Muscle of leg (tissue), 16 donors: ENCODE data around the gene PCNX3. TPM values are rescaled to one million over a fixed set of nuclear protein-coding genes. Genes with fewer than 3 reads are reported as not detected.

Experiments
- DNase-seq: peaks from one replicate; pipeline ENCODE4 v3.0.0; 2013
- H3K27ac ChIP-seq: one replicate; pipeline ENCODE4 v1.5.1; 2013; ENCODE audit warnings: mild to moderate bottlenecking, low read length, control low read depth
- H3K27me3 ChIP-seq: one replicate; pipeline ENCODE4 v1.6.1; 2013; ENCODE audit warnings: low read length; ENCODE audit not compliant: control insufficient read depth, insufficient read depth
- H3K36me3 ChIP-seq: one replicate; pipeline ENCODE4 v1.6.1; 2013; ENCODE audit warnings: low read length; ENCODE audit not compliant: control insufficient read depth, insufficient read depth
- H3K4me1 ChIP-seq: one replicate; pipeline ENCODE4 v1.6.1; 2013; ENCODE audit warnings: low read length; ENCODE audit not compliant: control insufficient read depth, insufficient read depth
- H3K4me3 ChIP-seq: one replicate; pipeline ENCODE4 v1.5.1; 2013; ENCODE audit warnings: low read length, control low read depth
- H3K9me3 ChIP-seq: replicated peaks from 2 replicates; pipeline ENCODE4 v1.6.1; 2013; ENCODE audit warnings: low read depth, low read length; ENCODE audit not compliant: control insufficient read depth
- WGBS: methylation state at CpG from one replicate; pipeline ENCODE4 v1.1.5; 2013; ENCODE audit warnings: missing lambda C conversion rate; ENCODE audit not compliant: insufficient coverage; 5-methylcytosine and 5-hydroxymethylcytosine counted together
- long read RNA-seq, 11 donors: transcript quantifications; one replicate each; lab custom pipeline, GENCODE V29; 2026
- polyA plus RNA-seq, 8 donors: library from polyadenylated mRNA; unstranded; fragments of 120-200 nt; gene quantifications; one replicate each; pipeline versions ENCODE4 v1.2.1 to v1.2.3, GENCODE V29; 2013; ENCODE audit warnings: inconsistent platforms in 1 of 8, low replicate concordance in 1 of 8; ENCODE audit not compliant: insufficient read length in 8 of 8, insufficient read depth in 1 of 8
- total RNA-seq: library from RNA; stranded (reverse); fragments of 120-200 nt; gene quantifications from one replicate; pipeline ENCODE4 v1.2.4, GENCODE V29; 2013

Gene PCNX3
- total RNA-seq (6.6 TPM), polyA plus RNA-seq (10 to 100 TPM; 15.9 to 24.7 (median 20.8) TPM)
- long read RNA-seq, donor 1: 0 reads
- long read RNA-seq, donor 2: 0 reads
- long read RNA-seq, donor 3: 0 reads
- long read RNA-seq, donor 4, partial matches to known transcripts: 6 of 6 reads
- long read RNA-seq, donor 4, other reads (novel, unspliced or antisense): 0 of 6 reads
- long read RNA-seq, donor 5, partial matches to known transcripts: 5 of 5 reads
- long read RNA-seq, donor 5, other reads (novel, unspliced or antisense): 0 of 5 reads
- long read RNA-seq, donor 6: 0 reads
- long read RNA-seq, donor 7: 0 reads
- long read RNA-seq, donor 8: 0 reads
- long read RNA-seq, donor 9, partial matches to known transcripts: 5 of 5 reads
- long read RNA-seq, donor 9, other reads (novel, unspliced or antisense): 0 of 5 reads
- long read RNA-seq, donor 10: 0 reads
- long read RNA-seq, donor 11: 0 reads

GRCh38 chr11:65615229-65615949 lies at the start of gene PCNX3:
Gene PCNX3 (plus strand): TSS chr11:65615776. CDS start chr11:65616312, 536 bp downstream.
- peak within 1 kb of the TSS; percentile 94 for H3K27ac ChIP-seq
- peak; percentile 100 for DNase-seq
- peak within 1 kb of the TSS; percentile 82 for H3K4me3 ChIP-seq
- H3K36me3 ChIP-seq: peaks cover 56% of the 10 kb centered on the region
- WGBS: under 1% methylated on average over 55 of the region's 55 CpGs
- H3K4me1 ChIP-seq: peaks cover 47% of the 10 kb centered on the region
- no peaks in the 10 kb centered on the region for H3K9me3 ChIP-seq
- H3K27me3 ChIP-seq: no peaks in the 10 kb centered on the region

DNA sequence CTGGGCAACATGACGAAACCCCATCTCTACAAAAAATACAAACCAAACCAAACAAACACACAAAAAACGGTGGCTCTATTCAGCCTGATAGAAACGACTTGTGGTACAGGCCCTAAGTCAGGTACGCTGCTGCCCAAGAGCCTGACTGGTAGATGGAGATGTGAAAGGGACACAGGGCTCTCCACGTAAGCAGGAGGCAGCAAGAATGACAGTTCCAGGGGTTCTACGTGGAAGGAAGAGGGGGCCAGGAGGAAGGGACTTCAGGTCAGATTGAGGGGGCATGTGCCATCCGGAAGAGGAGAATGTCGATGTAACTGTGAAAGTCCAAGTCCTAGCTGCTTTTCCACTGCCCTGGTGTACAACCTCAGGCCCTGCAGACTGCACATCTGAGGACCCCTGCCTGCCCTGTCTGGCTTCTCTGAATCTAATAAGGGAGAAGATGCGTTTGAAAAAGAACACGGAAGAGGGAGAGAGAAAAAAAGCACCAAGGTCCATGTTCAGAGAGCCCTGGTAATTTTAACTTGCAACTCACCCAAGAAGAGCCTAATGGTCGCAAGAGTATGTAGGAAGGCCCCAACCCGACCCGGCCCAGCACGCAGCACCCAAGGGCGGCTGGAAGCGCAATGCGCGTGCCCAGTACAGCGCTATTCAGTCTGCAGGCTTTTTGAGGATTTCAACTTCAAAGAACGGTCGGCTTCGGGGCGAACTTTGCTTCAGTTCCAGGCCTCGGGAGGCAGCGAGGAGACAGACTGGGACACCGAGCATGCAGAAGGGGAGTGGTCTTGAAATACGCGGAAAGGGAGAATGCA lies 46.2 kb upstream of the PCNX3 start:
- peak overlapping the region; percentile 99 for H3K4me3 ChIP-seq
- no peak for DNase-seq
- H3K4me1 ChIP-seq: peaks cover 41% of the 10 kb centered on the region
- H3K27ac ChIP-seq: peak overlapping the region; percentile 98
- WGBS: 6% methylated on average over 23 of the region's 28 CpGs
- peaks cover 23% of the 10 kb centered on the region for H3K36me3 ChIP-seq
- no peaks in the 10 kb centered on the region for H3K27me3 ChIP-seq
- no peaks in the 10 kb centered on the region for H3K9me3 ChIP-seq

DNA sequence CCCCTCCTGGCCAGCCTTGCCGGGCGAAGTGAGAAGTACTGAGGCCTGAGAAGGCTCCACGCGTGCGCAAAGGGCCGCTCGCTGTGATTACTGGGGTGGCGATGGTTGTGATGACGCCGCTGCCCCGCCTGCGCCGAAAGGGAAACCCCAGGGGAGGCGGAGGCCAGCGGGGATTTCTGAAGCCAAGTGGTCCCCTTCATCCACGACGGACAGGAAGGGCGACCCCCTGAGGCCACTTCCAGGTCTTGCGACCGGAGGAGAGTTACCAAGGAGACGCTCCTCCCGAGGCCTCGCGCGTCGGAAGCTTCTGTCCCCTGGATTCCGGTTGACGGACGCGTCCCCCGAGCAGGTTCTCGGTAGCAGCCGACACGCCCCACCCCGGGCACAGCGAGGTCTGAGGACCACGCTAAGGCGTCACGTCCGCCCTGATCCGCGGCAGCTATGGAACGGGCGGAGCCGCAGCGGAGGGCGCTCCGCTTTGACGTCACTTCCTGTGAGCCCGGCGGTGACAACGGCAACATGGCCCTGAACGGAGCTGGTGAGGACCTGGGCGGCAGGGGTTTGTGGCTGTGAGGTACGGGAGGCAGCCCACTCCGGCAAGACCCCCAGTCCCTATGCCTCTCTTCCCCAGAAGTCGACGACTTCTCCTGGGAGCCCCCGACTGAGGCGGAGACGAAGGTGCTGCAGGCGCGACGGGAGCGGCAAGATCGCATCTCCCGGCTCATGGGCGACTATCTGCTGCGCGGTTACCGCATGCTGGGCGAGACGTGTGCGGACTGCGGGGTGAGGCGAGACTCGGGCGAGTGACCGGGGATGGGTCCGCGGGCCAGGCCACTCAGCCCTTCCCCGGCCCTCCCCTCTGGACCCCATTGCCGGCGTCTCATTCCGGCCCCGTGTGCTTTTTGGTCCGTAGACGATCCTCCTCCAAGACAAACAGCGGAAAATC lies 45.3 kb upstream of the PCNX3 start, which contains the start of gene ZNRD2:
Gene ZNRD2 (plus strand): TSS at position 505 of the 946 bp plus-strand sequence. CDS start 15 bp downstream, at position 520.
- Histone ChIP-seq H3K36me3 (peaks cover 29% of the 10 kb centered on the region), H3K9me3 (no peaks in the 10 kb centered on the region), H3K27ac (peak within 1 kb of the TSS; percentile 98), H3K27me3 (no peaks in the 10 kb centered on the region), H3K4me3 (peak within 1 kb of the TSS; percentile 99), H3K4me1 (peaks cover 49% of the 10 kb centered on the region)
- peak; percentile 99 for DNase-seq
- WGBS: under 1% methylated on average over 86 of the region's 89 CpGs

GRCh38 chr11:65571420-65571819 lies 44.2 kb upstream of the PCNX3 start:
- Histone ChIP-seq H3K36me3 (peaks cover 29% of the 10 kb centered on the region), H3K27me3 (no peaks in the 10 kb centered on the region), H3K27ac (peak overlapping the region; percentile 82), H3K4me1 (peaks cover 56% of the 10 kb centered on the region), H3K4me3 (peak overlapping the region; percentile 99), H3K9me3 (no peaks in the 10 kb centered on the region)
- 58% methylated on average over 7 of the region's 9 CpGs for WGBS
- DNase-seq: no peak

GRCh38 chr11:65571940-65572339 lies 43.6 kb upstream of the PCNX3 start:
- Histone ChIP-seq H3K9me3 (no peaks in the 10 kb centered on the region), H3K4me3 (peak overlapping the region; percentile 35), H3K36me3 (peaks cover 26% of the 10 kb centered on the region), H3K4me1 (peaks cover 61% of the 10 kb centered on the region), H3K27me3 (no peaks in the 10 kb centered on the region), H3K27ac (peak overlapping the region; percentile 82)
- DNase-seq: peak; percentile 78
- 0% methylated on average over 6 of the region's 11 CpGs for WGBS

DNA sequence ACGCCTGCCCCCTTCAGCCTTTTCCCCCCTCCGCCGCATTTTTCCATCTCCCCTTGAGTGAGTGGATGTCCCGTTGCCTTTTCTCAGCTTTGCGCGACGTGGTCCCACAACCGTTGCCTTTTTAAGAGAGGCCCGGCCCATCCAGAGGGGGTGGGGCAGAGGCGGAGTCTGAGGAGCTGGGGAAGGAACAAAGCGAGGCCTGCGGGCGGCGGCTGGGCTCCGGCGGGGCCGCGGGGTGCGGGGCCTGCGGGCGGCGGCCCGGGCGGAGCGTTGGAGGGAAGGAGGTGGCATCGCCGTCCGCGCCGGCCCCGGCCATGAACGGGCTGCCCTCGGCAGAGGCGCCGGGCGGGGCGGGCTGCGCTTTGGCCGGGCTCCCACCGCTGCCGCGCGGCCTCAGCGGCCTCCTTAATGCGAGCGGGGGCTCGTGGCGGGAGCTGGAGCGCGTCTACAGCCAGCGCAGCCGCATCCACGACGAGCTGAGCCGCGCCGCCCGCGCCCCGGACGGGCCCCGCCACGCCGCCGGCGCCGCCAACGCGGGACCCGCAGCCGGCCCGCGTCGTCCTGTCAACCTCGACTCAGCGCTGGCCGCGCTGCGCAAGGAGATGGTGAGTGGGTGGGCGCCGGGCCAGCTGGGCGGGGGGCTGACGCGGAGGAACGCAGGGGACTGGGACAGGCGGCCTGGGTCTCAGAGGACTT lies 43.1 kb upstream of the PCNX3 start, which contains the start of gene FAM89B:
Gene FAM89B (plus strand): TSS at position 183 of the 696 bp plus-strand sequence. CDS start 132 bp downstream, at position 315.
- peaks cover 26% of the 10 kb centered on the region for H3K36me3 ChIP-seq
- DNase-seq: peak; percentile 98
- no peaks in the 10 kb centered on the region for H3K9me3 ChIP-seq
- peak within 1 kb of the TSS; percentile 89 for H3K27ac ChIP-seq
- H3K4me1 ChIP-seq: peaks cover 67% of the 10 kb centered on the region
- WGBS: under 1% methylated on average over 70 of the region's 86 CpGs
- no peaks in the 10 kb centered on the region for H3K27me3 ChIP-seq
- H3K4me3 ChIP-seq: peak within 1 kb of the TSS; percentile 99

GRCh38 chr11:65573391-65574079 lies 42.0 kb upstream of the PCNX3 start:
- Histone ChIP-seq H3K4me1 (peaks cover 76% of the 10 kb centered on the region), H3K9me3 (no peaks in the 10 kb centered on the region), H3K4me3 (peak overlapping the region; percentile 65), H3K36me3 (peaks cover 26% of the 10 kb centered on the region), H3K27me3 (no peaks in the 10 kb centered on the region), H3K27ac (peak overlapping the region; percentile 89)
- peak; percentile 60 for DNase-seq
- 32% methylated on average over 18 of the region's 22 CpGs for WGBS

DNA sequence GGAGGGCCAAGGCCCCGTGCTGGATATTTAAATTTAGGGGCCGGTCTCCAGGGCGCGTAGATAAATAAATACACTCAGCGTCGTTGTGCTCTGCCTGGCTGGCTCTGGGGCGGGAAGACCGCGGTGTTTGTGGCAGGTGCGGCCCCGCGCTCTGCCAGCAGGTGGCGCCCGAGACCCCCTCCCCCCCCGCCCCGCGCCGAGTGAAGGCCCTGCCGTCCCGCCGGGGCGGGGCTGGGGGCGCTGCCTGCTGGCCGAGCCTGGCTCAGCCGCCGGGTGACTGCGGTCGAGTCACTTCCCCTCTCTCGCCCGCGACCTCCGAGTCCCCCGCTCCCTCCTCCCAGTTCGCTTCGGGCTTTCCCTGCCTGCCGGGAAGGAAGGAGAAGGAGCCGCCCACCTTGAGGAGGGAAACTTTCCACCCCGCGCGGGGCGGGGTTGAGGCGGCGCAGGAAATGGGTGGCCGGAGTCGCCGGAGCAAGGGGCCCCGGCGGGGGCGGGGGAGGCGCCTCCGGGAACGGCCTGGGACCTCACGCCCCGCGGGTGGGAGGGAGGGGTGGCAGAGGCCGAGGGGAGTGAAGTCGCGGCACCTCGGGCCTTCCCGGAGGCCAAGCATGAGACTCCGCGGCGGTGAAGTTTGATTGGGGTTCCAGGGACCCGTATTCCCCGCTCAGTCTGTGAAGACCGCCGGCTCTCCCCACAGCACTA lies 41.3 kb upstream of the PCNX3 start:
- Histone ChIP-seq H3K9me3 (no peaks in the 10 kb centered on the region), H3K27ac (peak overlapping the region; percentile 90), H3K27me3 (no peaks in the 10 kb centered on the region), H3K36me3 (peaks cover 27% of the 10 kb centered on the region), H3K4me3 (peak overlapping the region; percentile 65), H3K4me1 (peaks cover 73% of the 10 kb centered on the region)
- DNase-seq: peak; percentile 98
- under 1% methylated on average over 38 of the region's 67 CpGs for WGBS
